ENCODE data around the gene CCDC152.
A peak's percentile ranks its signal among the peaks of the same experiment; 100 is the strongest.

The CCDC152 gene

GRCh38 chr5:42830924-42831323, 74.3 kb downstream of the CCDC152 start:
- TF ChIP-seq, protein P1, sequence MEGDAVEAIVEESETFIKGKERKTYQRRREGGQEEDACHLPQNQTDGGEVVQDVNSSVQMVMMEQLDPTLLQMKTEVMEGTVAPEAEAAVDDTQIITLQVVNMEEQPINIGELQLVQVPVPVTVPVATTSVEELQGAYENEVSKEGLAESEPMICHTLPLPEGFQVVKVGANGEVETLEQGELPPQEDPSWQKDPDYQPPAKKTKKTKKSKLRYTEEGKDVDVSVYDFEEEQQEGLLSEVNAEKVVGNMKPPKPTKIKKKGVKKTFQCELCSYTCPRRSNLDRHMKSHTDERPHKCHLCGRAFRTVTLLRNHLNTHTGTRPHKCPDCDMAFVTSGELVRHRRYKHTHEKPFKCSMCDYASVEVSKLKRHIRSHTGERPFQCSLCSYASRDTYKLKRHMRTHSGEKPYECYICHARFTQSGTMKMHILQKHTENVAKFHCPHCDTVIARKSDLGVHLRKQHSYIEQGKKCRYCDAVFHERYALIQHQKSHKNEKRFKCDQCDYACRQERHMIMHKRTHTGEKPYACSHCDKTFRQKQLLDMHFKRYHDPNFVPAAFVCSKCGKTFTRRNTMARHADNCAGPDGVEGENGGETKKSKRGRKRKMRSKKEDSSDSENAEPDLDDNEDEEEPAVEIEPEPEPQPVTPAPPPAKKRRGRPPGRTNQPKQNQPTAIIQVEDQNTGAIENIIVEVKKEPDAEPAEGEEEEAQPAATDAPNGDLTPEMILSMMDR (IDR thresholded peaks at IDR 0.05; ENCODE audit: low read depth, low read length), result no peak
- no peak for DNase-seq (ENCODE audit: low read depth, low spot score)
- in situ Hi-C loops (cut with HindIII; ENCODE audit: low sequenced_read_pairs), result no loop called here
- no peak overlapping the region for H3K4me3 ChIP-seq (ENCODE audit: low read depth, low read length)

- H3K4me3 ChIP-seq (ENCODE audit: low read depth, low read length), result no peak overlapping the region
- TF ChIP-seq, protein P1 (IDR thresholded peaks at IDR 0.05; ENCODE audit: low read depth, low read length), result no peak
- in situ Hi-C loops (cut with HindIII; ENCODE audit: low sequenced_read_pairs), result no loop called here
- no peak for DNase-seq (ENCODE audit: low read depth, low spot score)
Observed at GRCh38 chr5:42832060-42832459, 75.4 kb downstream of the CCDC152 start.

DNA sequence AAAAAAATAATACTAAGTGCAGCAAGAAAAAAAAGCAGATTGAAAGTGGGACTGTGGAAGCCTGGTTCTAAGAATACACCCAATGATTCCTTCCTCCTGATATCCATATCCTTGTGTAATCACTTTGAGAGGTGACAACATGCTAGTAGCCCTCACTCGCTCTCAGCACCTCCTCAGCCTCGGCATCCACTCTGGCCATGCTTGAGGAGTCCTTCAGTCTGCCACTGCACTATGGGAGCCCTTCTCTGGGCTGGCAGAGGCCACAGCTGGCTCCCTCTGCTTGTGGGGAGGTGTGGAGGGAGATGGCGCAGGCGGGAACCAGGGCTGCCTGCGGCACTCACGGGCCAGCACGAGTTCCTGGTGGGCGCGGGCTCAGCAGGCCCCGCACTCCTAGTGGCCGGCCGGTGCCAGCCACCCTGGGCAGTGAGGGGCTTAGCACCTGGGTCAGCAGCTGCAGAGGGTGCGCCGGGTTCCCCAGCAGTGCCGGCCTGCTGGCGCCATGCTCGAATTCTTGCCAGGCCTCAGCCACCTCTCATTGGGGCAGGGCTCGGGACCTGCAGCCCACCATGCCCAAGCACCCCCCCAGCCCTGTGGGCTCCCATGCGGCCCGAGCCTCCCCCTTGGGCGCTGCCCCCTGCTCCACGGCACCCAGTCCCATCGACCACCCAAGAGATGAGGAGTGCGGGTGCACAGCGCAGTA, 79.6 kb downstream of the CCDC152 start:
- TF ChIP-seq, protein P1 (IDR thresholded peaks at IDR 0.05; ENCODE audit: low read depth, low read length), result no peak
- in situ Hi-C loops (cut with HindIII; ENCODE audit: low sequenced_read_pairs), result no loop called here
- no peak overlapping the region for H3K4me3 ChIP-seq (ENCODE audit: low read depth, low read length)
- DNase-seq (ENCODE audit: low read depth, low spot score), result no peak

GRCh38 chr5:42837601-42838000, 81.0 kb downstream of the CCDC152 start:
- H3K4me3 ChIP-seq (ENCODE audit: low read depth, low read length), result no peak overlapping the region
- TF ChIP-seq, protein P1 (IDR thresholded peaks at IDR 0.05; ENCODE audit: low read depth, low read length), result no peak
- no peak for DNase-seq (ENCODE audit: low read depth, low spot score)
- in situ Hi-C loops (cut with HindIII; ENCODE audit: low sequenced_read_pairs), result no loop called here

- in situ Hi-C loops (cut with HindIII; ENCODE audit: low sequenced_read_pairs), result no loop called here
- TF ChIP-seq, protein P1 (IDR thresholded peaks at IDR 0.05; ENCODE audit: low read depth, low read length), result no peak
- no peak overlapping the region for H3K4me3 ChIP-seq (ENCODE audit: low read depth, low read length)
- DNase-seq (ENCODE audit: low read depth, low spot score), result no peak
Observed at GRCh38 chr5:42839196-42839595, 82.6 kb downstream of the CCDC152 start.

- in situ Hi-C loops (cut with HindIII; ENCODE audit: low sequenced_read_pairs), result no loop called here
- DNase-seq (ENCODE audit: low read depth, low spot score), result peak; percentile 92
Observed at GRCh38 chr5:42840269-42840668, 83.7 kb downstream of the CCDC152 start.

More at GRCh38 chr5:42840269-42840668, 83.7 kb downstream of the CCDC152 start:
- TF ChIP-seq, protein P1 (IDR thresholded peaks at IDR 0.05; ENCODE audit: low read depth, low read length), result no peak
- H3K4me3 ChIP-seq (ENCODE audit: low read depth, low read length), result no peak overlapping the region
